Endothelial cell of umbilical vein (primary cell): ENCODE data around the gene PHF12. TPM values are rescaled to one million over a fixed set of nuclear protein-coding genes. Genes with fewer than 3 reads are reported as not detected.

Experiments used
- BruUV-seq: library from RNA; stranded (reverse); fragments of 400-500 nt; replicated peaks from 2 replicates; lab custom pipeline; 2021; lab: Mats Ljungman, UMichigan
- CTCF ChIA-PET: fragments of 300-600, 350-600 bp; sonication (Branson Sonifier 250); formaldehyde crosslinking; loops from one replicate; lab custom pipeline; 2021; ENCODE audit warnings: antibody characterized with exemption, inconsistent platforms; lab: Charles Lee
- POLR2A ChIA-PET: fragments of 300-600, 350-600 bp; sonication (Branson Sonifier 250); formaldehyde crosslinking; loops from one replicate; lab custom pipeline; 2021; ENCODE audit warnings: antibody characterized with exemption, inconsistent platforms; lab: Charles Lee
- DNase-seq: peaks from one replicate; pipeline ENCODE4 v3.0.0-alpha.2; 2011; ENCODE audit warnings: low read depth, low spot score
- FAIRE-seq: peaks from 2 replicates; lab custom pipeline; 2011; peaks lifted over from hg19 to GRCh38; lab: Jason Lieb, UNC
- H2AFZ ChIP-seq: 2 replicates; pipeline ENCODE4 v1.6.0; 2012; ENCODE audit warnings: low read depth, low read length, control low read depth, inconsistent platforms
- H3K27ac ChIP-seq: 2 replicates; pipeline ENCODE4 v1.5.1; 2011; ENCODE audit warnings: low read depth, mild to moderate bottlenecking, control low read depth, low read length, moderate library complexity; ENCODE audit not compliant: insufficient read depth
- H3K27me3 ChIP-seq, 2 experiments: 2 replicates each; pipeline versions ENCODE4 v1.6.0 to v1.6.1; 2011; ENCODE audit warnings: low read length in 2 of 2, mixed read lengths in 1 of 2; ENCODE audit not compliant: control insufficient read depth in 2 of 2, insufficient read depth in 2 of 2
- H3K36me3 ChIP-seq, 2 experiments: 2 replicates in 1 of 2; 3 replicates in 1 of 2; pipeline ENCODE4 v1.5.1; 2011; ENCODE audit warnings: low read length in 2 of 2, mild to moderate bottlenecking in 1 of 2, moderate library complexity in 1 of 2; ENCODE audit not compliant: control insufficient read depth in 2 of 2, insufficient read depth in 2 of 2; ENCODE audit errors: extremely low read depth in 1 of 2
- H3K4me1 ChIP-seq: 3 replicates; pipeline ENCODE4 v1.5.1; 2011; ENCODE audit warnings: mild to moderate bottlenecking, low read length; ENCODE audit not compliant: control insufficient read depth, insufficient read depth; ENCODE audit errors: extremely low read depth
- H3K4me2 ChIP-seq: 2 replicates; pipeline ENCODE4 v1.6.1; 2011; ENCODE audit warnings: low read length, control low read depth, mixed read lengths; ENCODE audit not compliant: insufficient read depth
- H3K4me3 ChIP-seq, 3 experiments: fragments of 200-600 bp in 1 of 3; sonication (generic), shearing (Covaris generic) in 1 of 3; replicated peaks in 1 of 3; 2 replicates each; pipeline ENCODE4 v1.5.1; 2011 to 2016; ENCODE audit warnings: control low read depth in 3 of 3, low read length in 3 of 3, mild to moderate bottlenecking in 2 of 3, inconsistent platforms in 1 of 3, low read depth in 1 of 3, moderate library complexity in 1 of 3; ENCODE audit not compliant: insufficient read depth in 1 of 3
- H3K79me2 ChIP-seq: 2 replicates; pipeline ENCODE4 v1.6.0; 2012; ENCODE audit warnings: low read length, inconsistent platforms; ENCODE audit not compliant: control insufficient read depth, insufficient read depth
- H3K9ac ChIP-seq: replicated peaks from 2 replicates; pipeline ENCODE3; 2011; ENCODE audit warnings: low read length, control low read depth; ENCODE audit not compliant: insufficient read depth; ENCODE audit errors: extremely low read depth
- H3K9me1 ChIP-seq: replicated peaks from 3 replicates; pipeline ENCODE4 v1.6.0; 2011; ENCODE audit warnings: mild to moderate bottlenecking, low read length; ENCODE audit not compliant: control insufficient read depth, insufficient read depth; ENCODE audit errors: extremely low read depth
- H3K9me3 ChIP-seq: replicated peaks from 2 replicates; pipeline ENCODE4 v1.5.1; 2012; ENCODE audit warnings: low read length, inconsistent platforms; ENCODE audit not compliant: control insufficient read depth, insufficient read depth
- H4K20me1 ChIP-seq: replicated peaks from 2 replicates; pipeline ENCODE3; 2011; ENCODE audit warnings: mild to moderate bottlenecking, low read length; ENCODE audit not compliant: control insufficient read depth, insufficient read depth; ENCODE audit errors: extremely low read depth
- EZH2 ChIP-seq: IDR thresholded peaks from 2 replicates; pipeline ENCODE4 v1.6.1; 2012; ENCODE audit warnings: borderline replicate concordance, low read depth, mild to moderate bottlenecking, moderate library complexity, low read length, inconsistent platforms; ENCODE audit not compliant: severe bottlenecking
- FOS ChIP-seq: IDR thresholded peaks from 2 replicates; pipeline ENCODE4 v1.6.1; 2011; ENCODE audit warnings: mild to moderate bottlenecking, low read length, moderate library complexity, borderline replicate concordance; ENCODE audit not compliant: insufficient read depth
- GATA2 ChIP-seq: IDR thresholded peaks from 2 replicates; pipeline ENCODE4 v1.7.0; 2011; ENCODE audit warnings: low read depth, mild to moderate bottlenecking, moderate library complexity, mixed read lengths, low read length; ENCODE audit not compliant: insufficient read length, insufficient read depth
- JUN ChIP-seq: IDR thresholded peaks from 2 replicates; pipeline ENCODE4 v1.6.1; 2011; ENCODE audit warnings: borderline replicate concordance, low read depth; ENCODE audit not compliant: insufficient read length, insufficient read depth
- MYC ChIP-seq: IDR thresholded peaks from one replicate; pipeline ENCODE4 v1.6.1; 2011; ENCODE audit warnings: mild to moderate bottlenecking, low read depth, low read length
- POLR2A ChIP-seq: IDR thresholded peaks from 2 replicates; pipeline ENCODE4 v1.6.1; 2012; ENCODE audit warnings: low read depth, mild to moderate bottlenecking, control low read depth, low read length
- POLR2AphosphoS5 ChIP-seq: IDR thresholded peaks from 2 replicates; pipeline ENCODE4 v1.6.1; 2012; ENCODE audit warnings: low read depth, mild to moderate bottlenecking, control low read depth, low read length, moderate library complexity; ENCODE audit not compliant: insufficient read depth
- dilution Hi-C: fragments of 300-500 bp; cut with MboI; formaldehyde crosslinking; loops from one replicate; pipeline ENCODE4 v1.15.0; 2019; ENCODE audit warnings: low sequenced_read_pairs; ENCODE audit not compliant: extremely low pct_ligation_motif_present
- intact Hi-C: fragments of 100-400 bp; cut with micrococcal nuclease; formaldehyde crosslinking; loops from one replicate; pipeline ENCODE4 v1.10.0; 2022
- polyA plus RNA-seq, 4 experiments: library from polyadenylated mRNA; depleted of rRNA in 3 of 4; stranded (reverse) in 3 of 4; unstranded in 1 of 4; fragments of >200 nt; gene quantifications; 2 replicates each; pipeline versions ENCODE4 v1.2.1 to v1.2.3, GENCODE V29; 2011 to 2012; ENCODE audit warnings: missing spikeins in 1 of 4
- total RNA-seq: library from RNA; stranded (reverse); gene quantifications from 2 replicates; pipeline ENCODE4 v1.2.3, GENCODE V29; 2021
- TF ChIP-seq, protein P1 (sequence below), 2 donors: IDR thresholded peaks; 1 replicate in 1 of 2; 2 replicates in 1 of 2; pipeline ENCODE4 v1.5.1; 2011; ENCODE audit warnings: low read length in 2 of 2, mild to moderate bottlenecking in 2 of 2, moderate library complexity in 2 of 2, control low read depth in 1 of 2, inconsistent platforms in 1 of 2, low read depth in 1 of 2; ENCODE audit not compliant: insufficient read depth in 1 of 2; ENCODE audit errors: extremely low read depth in 1 of 2
- TF ChIP-seq, protein P2 (sequence below): IDR thresholded peaks from 2 replicates; pipeline ENCODE4 v1.6.1; 2011; ENCODE audit not compliant: insufficient read depth, insufficient read length

The PHF12 gene
- total and polyA plus RNA-seq, 2 donors (not counting 3 experiments of a cell fraction or from before 2014, with no cell fraction given) = 26.6 to 44.2 TPM

DNA sequence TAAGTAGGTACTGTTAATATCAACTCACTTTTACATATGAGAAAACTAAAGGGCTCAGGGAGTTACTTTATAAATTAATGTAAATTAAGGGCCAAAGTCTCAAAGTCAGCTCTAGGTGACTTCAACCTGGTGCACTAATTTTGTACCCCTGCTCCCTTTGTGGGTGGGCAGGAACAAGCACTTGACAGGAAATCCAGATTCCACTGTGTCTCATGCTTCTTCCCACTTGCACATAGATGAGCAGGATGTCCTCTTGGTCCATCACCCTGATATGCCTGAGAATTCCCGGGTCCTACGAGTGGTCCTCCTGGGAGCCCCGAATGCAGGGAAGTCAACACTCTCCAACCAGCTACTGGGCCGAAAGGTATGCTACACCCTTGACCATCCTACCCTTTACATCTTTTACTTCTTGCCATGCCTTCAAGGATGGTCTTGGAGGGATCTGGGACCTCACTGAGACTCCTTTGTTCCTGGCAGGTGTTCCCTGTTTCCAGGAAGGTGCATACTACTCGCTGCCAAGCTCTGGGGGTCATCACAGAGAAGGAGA, 95.2 kb downstream of the PHF12 start:
- Histone ChIP-seq H3K9ac (no peak overlapping the region), H3K4me2 (peak overlapping the region; percentile 72), H3K27me3 (no peaks in the 10 kb centered on the region), H3K9me3 (no peaks in the 10 kb centered on the region), H3K79me2 (peaks cover 10% of the 10 kb centered on the region), H3K9me1 (no peaks in the 10 kb centered on the region), H4K20me1 (no peaks in the 10 kb centered on the region), H3K27ac (no peak overlapping the region), H2AFZ (no peak overlapping the region), H3K4me1 (peaks cover 12% of the 10 kb centered on the region), H3K36me3 (peaks cover 13 to 19% of the 10 kb centered on the region in 2 experiments), H3K4me3 (no peak overlapping the region)
- FAIRE-seq (no peak), DNase-seq (no peak)
- no TSS peak for BruUV-seq
- dilution Hi-C loops = no loop called here
- ChIA-PET POLR2A (interaction anchor here (0.7 kb wide), 1 partner anchor 88 kb away, joined by 4 read pairs; no protein-coding TSS in a partner anchor), CTCF (interaction anchor here (0.8 to 2.1 kb wide), 4 partner anchors 9 to 129 kb away, joined by 3 to 8 read pairs (median 4); no protein-coding TSS in a partner anchor)
- TF ChIP-seq GATA2 (no peak), JUN (no peak), POLR2A (no peak), MYC (no peak), FOS (no peak), EZH2 (no peak), POLR2AphosphoS5 (no peak)
- TF ChIP-seq, protein P1, sequence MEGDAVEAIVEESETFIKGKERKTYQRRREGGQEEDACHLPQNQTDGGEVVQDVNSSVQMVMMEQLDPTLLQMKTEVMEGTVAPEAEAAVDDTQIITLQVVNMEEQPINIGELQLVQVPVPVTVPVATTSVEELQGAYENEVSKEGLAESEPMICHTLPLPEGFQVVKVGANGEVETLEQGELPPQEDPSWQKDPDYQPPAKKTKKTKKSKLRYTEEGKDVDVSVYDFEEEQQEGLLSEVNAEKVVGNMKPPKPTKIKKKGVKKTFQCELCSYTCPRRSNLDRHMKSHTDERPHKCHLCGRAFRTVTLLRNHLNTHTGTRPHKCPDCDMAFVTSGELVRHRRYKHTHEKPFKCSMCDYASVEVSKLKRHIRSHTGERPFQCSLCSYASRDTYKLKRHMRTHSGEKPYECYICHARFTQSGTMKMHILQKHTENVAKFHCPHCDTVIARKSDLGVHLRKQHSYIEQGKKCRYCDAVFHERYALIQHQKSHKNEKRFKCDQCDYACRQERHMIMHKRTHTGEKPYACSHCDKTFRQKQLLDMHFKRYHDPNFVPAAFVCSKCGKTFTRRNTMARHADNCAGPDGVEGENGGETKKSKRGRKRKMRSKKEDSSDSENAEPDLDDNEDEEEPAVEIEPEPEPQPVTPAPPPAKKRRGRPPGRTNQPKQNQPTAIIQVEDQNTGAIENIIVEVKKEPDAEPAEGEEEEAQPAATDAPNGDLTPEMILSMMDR (IDR thresholded peaks at IDR 0.05; ENCODE audit: extremely low read depth in 1 of 2, insufficient read depth in 1 of 2, low read depth in 1 of 2, low read length in 2 of 2) = no peak
- TF ChIP-seq, protein P2, sequence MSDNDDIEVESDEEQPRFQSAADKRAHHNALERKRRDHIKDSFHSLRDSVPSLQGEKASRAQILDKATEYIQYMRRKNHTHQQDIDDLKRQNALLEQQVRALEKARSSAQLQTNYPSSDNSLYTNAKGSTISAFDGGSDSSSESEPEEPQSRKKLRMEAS = no peak
- intact Hi-C loops = no loop called here
